Measurements from ENCODE around the gene APC2.
A peak's percentile ranks its signal among the peaks of the same experiment; 100 is the strongest.
"Not testable (repeated sequence)": the region's sequence is repeated elsewhere in the genome, so short reads cannot be mapped to it uniquely, and the experiment has no call there.

The APC2 gene

DNA sequence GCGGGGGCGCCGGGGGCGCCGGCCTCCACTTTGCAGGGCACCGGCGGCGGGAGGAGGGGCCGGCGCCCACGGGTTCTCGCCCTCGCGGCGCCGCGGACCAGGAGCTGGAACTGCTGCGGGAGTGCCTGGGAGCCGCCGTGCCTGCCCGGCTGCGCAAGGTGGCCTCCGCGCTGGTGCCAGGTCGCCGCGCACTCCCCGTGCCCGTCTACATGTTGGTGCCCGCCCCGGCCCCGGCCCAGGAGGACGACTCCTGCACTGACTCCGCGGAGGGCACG lies 17.2 kb downstream of the APC2 start:
- no peak for DNase-seq

DNA sequence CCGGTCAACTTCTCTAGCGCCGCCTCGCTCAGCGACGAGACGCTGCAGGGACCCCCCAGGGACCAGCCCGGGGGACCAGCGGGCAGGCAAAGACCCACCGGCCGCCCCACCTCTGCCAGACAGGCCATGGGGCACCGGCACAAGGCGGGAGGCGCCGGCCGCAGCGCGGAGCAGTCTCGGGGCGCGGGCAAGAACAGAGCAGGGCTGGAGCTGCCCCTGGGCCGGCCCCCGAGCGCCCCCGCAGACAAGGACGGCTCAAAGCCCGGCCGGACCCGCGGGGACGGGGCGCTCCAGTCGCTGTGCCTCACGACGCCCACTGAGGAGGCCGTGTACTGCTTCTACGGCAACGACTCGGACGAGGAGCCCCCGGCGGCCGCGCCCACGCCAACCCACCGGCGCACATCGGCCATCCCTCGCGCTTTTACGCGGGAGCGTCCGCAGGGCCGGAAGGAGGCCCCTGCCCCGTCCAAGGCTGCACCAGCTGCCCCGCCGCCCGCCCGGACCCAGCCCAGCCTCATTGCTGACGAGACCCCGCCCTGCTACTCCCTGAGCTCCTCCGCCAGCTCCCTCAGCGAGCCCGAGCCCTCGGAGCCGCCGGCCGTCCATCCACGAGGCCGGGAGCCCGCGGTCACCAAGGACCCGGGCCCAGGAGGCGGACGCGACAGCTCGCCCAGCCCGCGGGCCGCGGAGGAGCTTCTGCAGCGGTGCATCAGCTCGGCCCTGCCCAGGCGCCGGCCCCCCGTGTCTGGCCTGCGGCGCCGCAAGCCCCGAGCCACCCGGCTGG lies 17.8 kb downstream of the APC2 start:
- no peak for DNase-seq

DNA sequence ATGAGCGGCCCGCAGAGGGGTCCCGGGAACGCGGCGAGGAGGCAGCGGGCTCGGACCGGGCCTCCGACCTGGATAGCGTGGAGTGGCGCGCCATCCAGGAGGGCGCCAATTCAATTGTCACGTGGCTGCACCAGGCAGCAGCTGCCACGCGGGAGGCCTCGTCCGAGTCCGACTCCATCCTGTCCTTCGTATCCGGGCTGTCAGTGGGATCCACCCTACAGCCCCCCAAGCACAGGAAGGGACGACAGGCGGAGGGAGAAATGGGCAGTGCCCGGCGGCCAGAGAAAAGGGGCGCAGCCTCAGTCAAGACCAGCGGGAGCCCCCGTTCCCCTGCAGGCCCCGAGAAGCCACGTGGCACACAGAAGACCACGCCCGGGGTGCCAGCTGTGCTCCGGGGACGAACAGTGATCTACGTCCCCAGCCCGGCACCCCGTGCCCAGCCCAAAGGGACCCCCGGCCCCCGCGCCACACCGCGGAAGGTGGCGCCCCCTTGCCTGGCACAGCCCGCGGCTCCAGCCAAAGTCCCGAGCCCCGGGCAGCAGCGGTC lies 18.4 kb downstream of the APC2 start:
- no peak for DNase-seq

DNA sequence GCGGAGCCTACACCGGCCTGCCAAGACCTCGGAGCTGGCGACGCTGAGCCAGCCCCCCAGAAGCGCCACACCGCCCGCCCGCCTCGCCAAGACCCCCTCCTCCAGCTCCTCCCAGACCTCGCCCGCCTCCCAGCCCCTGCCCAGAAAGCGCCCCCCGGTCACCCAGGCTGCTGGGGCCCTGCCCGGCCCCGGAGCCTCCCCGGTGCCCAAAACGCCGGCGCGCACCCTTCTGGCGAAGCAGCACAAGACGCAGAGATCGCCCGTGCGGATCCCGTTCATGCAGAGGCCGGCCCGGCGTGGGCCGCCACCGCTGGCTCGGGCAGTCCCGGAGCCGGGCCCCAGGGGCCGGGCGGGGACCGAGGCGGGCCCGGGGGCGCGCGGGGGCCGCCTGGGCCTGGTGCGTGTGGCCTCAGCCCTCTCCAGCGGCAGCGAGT lies 18.9 kb downstream of the APC2 start:
- DNase-seq: no peak

DNA sequence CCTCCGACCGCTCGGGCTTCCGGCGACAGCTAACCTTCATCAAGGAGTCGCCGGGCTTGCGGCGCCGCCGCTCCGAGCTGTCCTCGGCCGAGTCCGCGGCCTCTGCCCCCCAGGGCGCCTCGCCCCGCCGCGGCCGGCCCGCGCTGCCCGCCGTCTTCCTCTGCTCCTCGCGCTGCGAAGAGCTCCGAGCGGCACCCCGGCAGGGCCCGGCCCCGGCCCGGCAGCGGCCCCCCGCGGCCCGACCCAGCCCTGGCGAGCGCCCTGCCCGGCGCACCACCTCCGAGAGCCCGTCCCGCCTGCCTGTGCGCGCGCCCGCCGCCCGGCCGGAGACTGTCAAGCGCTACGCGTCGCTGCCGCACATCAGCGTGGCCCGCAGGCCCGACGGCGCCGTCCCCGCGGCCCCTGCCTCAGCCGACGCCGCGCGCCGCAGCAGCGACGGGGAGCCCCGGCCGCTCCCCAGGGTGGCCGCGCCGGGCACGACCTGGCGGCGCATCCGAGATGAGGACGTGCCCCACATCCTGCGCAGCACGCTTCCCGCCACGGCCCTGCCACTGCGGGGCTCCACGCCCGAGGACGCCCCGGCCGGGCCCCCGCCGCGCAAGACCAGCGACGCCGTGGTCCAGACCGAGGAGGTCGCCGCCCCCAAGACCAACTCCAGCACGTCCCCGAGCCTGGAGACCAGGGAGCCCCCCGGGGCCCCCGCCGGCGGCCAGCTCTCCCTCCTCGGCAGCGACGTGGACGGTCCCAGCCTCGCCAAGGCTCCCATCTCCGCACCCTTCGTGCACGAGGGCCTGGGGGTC lies 19.5 kb downstream of the APC2 start:
- no peak for DNase-seq

DNA sequence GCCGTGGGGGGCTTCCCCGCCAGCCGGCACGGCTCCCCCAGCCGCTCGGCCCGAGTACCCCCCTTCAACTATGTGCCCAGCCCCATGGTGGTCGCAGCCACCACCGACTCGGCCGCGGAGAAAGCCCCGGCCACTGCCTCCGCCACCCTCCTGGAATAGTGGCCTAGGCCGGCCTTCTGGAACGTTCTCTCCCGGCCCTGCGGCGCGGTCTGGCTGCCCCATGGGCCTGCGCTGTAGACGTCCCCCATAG lies 20.1 kb downstream of the APC2 start:
- no peak for DNase-seq

DNA sequence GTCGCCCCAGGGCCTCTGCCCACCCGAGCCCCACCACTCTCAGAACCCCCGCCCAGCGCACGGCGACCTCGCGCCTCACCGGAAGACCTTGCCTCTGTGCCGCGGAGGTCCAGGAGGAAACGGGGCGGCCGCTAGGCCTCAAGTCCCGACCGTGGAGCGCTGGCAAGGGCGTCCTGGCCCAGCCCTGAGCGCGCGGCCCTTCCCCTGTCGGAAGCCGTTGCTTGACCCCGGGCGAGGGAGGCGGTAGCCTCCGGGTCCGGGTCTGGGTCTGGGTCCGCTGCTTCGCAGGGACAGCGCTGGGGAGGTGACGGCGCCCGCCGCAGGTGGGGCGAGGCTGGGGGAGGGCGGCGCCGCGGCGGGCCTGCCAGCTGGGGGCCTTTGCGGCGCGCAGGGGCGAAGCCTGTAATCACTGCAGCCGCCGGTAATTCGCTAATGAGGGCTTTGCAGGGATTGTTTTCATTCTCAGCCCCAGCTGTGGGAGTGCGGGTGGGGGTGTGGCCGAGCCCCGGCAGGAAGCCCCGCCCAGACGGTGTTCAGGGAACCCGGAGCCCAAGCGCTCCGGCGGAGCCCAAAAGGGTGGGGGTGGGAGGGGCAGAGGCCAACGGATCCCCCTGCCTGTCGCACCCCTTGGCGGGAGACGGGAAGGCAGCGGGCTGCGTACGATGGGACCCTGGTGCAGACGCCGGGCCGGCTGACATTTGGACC lies 20.5 kb downstream of the APC2 start:
- DNase-seq: no peak

DNA sequence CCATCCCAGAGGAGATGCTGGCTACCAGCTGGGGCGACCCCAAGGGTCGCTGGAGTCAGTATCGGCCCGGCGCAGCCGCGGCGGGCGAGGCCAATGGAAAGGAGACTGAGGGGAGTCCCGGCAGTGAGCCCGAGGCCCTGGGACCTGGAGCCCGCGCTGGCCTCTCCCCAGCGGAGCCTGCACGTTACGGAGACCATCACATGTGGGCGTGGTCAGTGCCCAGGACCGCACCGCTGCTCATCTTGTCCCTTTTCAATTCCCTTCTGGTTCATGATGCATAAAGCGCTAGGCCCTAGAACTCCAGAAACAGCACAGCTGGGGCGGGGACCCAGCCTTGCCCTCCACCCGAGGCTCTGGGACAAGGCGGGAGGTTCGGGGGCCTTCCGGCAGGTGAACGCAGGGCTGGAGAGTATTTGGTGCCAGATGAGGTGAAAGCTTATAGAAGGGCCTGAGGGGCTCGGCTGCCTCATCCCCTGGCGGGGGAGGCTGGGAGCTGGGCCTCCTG lies 21.1 kb downstream of the APC2 start:
- DNase-seq: no peak

DNA sequence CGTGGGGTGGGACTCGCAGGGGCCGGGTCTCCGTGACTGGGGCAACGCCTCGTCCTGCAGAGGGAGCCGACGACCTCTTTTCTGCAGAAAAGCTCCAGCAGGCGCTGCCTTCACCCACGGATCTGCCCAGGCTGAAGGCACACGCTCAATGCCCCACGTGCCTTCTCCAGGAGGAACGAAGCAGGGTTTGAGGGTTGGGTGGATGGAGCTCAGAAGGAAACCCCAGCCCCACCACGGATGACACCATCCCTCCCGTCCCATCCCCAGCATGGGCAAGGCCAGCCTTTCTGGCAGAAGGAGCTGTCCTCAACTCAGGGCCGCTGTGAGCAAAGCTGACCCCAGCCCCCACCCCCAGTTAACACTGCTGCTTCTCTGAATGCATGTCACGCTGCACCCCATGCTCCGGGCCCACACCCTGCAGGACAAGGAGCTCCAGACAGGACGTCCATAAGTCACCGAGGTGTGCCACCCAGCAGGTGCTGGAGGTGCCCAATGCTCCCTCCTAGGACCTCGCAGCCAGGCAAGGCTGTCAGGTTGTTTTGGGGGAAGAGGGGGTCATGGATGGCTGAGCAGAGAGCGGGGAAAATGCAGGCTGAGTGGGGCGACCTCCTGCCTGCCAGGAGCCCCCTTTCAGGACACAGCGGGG lies 21.7 kb downstream of the APC2 start:
- DNase-seq: no peak

DNA sequence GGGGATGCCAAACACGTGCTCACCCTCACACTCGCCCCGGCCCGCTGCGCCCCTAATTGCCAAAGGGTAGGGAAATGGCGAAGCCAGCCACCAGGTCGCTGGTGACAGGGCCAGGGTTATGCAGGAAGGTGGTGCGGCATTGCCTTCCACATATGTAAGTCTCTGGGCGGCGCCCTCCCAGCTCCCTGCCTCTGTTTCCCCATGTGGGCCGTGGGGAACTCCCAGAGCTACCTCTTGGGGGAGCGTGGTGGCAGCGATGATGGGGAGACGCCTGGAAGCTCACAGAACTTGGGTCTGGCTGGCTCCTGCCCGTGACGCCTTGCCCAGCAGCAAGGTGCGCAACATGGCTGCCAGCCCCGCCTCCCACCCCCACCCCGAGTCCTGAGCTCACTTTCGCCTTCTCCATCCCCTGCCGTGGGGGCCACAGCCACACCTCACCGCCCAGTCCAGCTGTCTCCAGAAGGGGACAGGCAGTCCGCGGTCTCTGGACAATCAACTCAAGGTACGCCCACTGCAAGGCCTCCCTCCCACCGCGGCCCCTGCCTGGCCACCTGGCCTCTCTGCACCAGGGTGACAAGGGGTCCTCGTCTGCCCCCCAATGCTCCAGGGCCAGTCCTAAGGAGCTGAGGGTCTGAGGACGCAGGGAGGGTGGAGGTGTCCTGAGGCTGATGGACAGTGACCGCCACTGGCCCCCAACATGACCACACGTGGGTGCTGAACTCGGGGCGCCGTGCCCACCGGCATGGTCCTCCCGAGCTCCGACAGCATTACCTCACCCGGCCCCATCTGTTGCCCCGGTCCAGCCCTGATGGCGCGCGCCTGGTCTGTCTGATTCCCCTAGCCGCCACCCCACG lies 22.5 kb downstream of the APC2 start:
- no peak for DNase-seq

DNA sequence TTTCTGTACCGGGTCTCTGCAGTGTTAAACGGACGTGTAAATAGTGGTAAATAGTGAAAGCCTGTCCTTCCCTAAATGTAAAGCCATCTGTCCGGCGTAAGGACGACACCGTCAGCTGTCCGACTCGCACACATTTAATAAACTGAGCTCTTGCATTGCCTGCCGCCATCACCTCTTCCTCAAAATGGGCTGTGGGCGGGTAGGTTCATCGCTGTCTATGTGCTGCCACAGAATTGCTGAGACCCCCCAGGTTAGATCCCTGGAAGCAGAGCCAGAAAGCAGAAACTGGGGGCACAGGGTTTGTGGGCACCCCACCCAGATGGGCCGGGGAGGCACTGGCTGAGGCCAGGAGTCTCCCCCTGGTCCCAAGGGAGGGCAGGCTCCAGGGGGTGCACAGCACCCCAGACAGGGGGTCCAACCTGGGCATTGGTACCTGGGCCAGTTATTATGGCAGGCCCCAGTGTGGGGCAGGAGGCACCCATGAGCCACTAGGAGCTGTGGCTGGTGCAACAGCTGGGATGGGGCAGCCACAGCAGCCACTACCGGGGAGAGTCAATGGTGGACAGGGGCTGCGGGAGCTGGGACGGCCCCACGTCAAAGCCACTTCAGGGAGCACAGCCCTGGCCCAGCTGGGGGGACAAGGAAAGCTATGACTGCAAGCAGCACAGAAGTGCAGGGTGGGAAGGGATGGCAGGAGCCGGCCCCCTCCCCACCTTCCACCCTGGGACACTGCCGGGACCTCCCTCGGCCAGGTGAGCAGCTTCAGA lies 23.3 kb downstream of the APC2 start:
- DNase-seq: no peak

DNA sequence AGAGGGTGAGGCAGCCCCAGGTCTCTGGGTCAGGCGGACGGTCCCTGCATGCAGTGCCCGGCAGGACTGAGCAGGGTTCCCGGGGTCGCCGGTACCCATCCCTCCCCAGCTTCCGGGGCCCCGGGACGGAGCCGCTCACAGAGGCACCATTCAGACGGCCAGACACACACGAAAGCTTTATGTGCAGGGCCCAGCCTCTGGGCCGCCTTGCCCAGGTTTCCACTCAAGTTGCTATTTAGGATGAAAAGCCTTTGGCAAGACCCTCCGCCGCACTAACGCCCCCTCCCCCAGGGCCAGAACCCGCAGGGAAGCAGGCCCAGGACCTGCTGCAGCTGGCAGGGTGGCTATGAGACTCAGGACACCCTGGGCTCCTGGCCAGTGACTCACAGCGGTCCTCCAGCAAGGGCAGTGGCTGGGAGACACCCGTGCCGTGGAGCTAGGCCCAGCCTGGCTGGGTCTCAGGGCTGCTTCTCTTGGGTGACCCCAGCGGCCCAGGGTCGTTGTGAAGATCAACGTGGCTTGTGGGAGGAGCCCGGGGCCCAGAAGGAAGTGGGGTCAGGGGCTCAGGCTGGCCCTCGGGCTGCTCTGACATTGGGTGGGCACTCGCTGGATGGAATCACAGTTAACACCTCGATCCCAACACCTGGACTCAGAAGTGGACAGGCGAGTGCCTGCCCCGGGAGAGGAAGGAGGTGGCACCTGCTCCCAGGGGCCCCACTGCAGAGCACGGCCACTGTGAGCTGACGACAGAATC lies 24.3 kb downstream of the APC2 start:
- DNase-seq: no peak

DNA sequence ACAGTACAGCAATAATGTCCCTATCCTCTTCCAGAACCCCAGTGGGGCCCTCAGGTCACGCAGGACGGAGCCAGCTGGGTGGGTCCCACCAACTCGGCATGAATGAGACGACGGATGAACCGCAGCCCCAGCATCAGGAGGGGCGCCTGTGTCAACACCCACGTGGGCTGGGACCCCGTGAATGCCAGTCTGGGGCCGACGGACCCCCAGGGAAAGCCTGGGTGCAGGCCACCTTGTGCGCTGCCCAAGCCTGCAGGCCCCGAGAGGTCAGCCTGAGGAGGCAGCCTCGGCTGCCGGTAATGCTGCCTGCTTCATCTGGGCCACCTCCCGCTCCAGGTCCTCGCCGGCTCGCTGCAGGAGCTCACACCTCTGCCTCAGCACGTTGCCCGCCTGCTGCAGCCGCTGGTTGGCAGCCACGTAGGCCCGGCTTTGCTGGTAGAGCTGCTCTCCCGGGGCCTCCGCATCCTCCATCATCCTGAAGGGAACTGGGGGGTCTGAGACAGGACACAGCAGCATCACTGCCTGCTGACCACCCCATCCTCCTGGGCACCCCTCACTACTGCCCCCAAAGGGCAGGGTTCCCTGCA lies 24.9 kb downstream of the APC2 start:
- no peak for DNase-seq

DNA sequence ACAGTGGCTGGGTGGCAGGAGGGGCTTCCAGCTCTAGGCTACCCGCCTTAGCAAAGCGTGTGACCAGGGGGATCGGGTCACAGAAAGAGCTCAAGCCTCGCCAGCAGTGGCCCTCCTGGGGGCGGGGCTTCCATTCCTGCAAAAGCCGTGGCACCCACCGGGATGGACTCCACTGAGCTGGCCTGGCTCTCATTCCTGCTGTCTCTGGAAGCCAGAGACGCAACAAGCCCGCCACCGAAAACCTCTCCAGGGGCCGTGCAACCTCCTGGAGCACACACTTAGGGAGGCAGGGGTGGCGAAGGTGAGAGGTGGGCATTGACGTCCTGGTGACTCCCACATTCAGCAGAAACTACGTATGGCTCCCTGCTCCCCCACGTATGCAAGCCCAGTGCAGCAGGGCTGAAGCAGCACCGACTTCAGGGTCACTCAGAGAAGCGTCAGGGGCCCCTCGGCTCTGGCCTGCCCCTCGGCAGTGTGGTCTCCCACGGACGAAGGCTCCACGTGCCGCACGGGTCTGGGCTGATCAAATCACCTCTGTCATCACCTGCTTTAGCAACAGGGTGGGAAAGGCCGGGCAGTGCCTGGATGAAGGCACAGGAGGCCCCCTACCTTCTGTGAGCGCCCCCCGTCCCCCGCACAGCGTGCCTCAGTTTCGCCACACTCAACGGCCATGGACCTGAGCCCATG lies 26.0 kb downstream of the APC2 start:
- no peak for DNase-seq

DNA sequence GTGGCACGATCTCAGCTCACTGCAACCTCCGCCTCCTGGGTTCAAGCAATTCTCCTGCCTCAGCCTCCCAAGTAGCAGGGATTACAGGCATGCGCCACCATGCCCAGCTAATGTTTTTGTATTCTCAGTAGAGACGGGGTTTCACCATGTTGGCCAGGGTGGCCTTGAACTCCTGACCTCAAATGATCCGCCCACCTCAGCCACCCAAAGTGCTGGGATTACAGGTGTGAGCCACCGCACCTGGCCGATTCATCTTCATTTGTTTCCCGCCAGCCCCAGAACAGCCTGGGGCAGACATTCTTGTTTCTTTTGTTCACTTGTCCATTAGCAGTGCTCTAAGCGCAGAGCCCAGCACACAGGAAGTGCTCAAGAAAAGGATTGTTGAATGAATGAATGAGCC lies 27.1 kb downstream of the APC2 start:
- DNase-seq: not testable (repeated sequence)

DNA sequence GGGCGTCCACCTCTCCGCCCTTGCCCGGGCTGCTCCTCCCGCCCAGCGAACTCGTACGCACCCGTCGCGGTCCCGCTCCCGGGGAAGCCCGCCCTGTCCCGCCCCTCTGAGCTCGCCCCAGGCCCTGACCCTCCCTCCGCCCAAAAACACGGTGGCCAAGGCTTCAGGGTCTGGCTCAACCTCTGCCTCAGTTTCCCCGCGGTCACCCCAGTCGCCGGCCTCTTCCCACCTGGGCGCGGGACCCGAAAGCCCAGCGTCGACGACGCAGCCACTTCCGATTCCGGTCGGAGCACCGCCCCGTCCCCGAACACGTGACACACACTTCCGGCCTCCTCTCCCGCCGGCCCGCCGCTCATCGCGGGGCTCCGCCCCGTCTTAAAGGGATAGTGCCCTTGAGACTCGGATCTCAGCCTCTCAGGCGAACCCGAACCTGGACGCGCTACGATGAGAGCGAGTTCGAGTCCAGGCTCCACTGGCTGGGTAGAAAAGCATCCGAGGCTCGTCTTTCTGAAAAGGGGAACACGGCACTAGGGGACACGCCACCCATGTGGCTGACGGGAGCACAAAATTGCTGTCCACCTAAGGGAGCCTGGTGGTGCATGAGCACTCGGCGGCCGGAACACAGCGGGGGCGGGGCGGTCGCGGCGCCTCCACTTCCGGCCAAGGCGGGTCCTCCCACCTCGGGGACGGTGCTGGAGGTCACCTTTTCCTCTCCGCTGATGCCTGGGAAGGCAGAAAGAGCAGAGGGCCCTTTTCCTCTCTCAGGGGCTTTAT lies 29.2 kb downstream of the APC2 start, which contains the start of gene C19orf25:
C19orf25 (minus strand) TSS at position 282 of the 774 bp plus-strand sequence. CDS start 312 bp downstream, outside the sequence.
- peak; percentile 90 to 97 for DNase-seq

DNA sequence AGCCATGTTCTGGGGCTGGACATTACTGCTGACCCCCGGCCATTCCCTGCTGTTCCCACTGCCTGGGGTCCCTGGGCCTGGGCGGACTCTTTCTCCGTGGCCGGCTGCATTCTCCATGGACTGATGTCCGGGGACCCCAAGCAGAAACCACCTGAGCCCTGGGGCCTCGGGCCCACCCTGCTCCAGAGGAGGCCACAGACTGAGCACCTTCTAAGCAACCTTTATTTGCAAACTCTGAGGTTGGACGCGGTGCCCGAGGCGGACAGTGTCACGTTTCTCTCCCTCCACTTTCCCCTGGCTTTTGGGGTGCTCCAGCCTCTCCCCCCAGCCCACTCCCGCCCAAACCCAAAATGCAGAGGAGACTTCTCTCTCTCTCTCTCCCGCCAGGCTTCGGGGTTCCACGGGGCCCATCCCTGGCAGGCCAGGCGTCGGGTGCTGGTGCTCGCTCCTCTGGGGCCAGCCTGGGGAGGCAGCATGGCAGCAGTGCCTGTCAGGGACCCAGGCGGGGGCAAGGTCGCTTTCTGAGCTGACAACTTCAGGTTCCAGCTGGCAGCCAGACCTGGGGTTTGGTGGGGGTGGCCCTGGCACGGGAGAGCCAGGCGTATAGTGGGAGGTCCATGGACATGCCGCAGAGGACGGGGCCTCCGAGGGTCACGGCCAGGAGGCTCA lies 31.4 kb downstream of the APC2 start:
- no peak for DNase-seq

DNA sequence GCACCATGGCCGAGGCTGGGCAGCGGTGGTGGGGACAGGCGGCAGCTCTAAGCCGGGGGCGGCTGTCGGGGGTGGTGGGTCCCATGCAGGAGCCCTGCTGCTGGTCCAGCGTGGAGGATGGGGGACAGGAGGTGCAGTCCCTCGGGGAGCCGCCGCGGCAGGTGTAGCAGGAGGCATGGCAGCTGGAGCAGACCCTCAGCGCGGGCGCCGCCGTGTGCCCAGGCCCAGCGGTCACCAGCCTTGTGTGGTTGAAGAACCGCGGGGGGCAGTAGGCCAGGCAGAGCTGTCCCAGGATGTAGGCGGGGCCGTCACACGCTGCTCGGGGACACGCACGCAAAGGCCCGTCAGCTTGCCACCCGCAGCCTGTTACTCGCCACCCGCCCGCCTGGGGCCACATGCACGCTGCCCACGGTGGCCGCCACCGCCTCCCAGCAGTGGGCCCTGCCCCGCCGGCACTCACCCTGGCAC lies 32.0 kb downstream of the APC2 start:
- DNase-seq: no peak

All from NCI-H446 (cell line).